ENCODE data around the gene LRRC4B. TPM values are rescaled to one million over a fixed set of nuclear protein-coding genes. Genes with fewer than 3 reads are reported as not detected.

The LRRC4B gene
- total RNA-seq, 1 donor from 2014 or later: 0.69 TPM

- no peak for TF ChIP-seq CTCF (conservative IDR thresholded peaks at IDR 0.05; ENCODE audit: low read depth, low read length)
- DNase-seq (ENCODE audit: low read depth): no peak
- no peak overlapping the region for H3K4me3 ChIP-seq (ENCODE audit: low read depth, low read length)
These were observed 100.7 kb downstream of the LRRC4B start for GRCh38 chr19:50467566-50467965.

Other genes with a start within 250 kb of the LRRC4B start
- 0.07 and 0.35 TPM in 2 replicates for gene KCNC3, start 239.1 kb downstream of the LRRC4B start, total RNA-seq
- 0.14 and 3.3 TPM in 2 replicates for gene NAPSA, start 202.8 kb downstream of the LRRC4B start, total RNA-seq
- 56.4 and 67.5 TPM in 2 replicates for gene NR1H2, start 192.0 kb downstream of the LRRC4B start, total RNA-seq
- gene POLD1, start 184.1 kb downstream of the LRRC4B start, total RNA-seq: 89.4 and 90.6 TPM in 2 replicates
- not detected in 2 replicates for gene SPIB, start 149.5 kb downstream of the LRRC4B start, total RNA-seq
- gene MYBPC2, start 135.5 kb downstream of the LRRC4B start, total RNA-seq: not detected in 2 replicates
- gene EMC10, start 91.9 kb downstream of the LRRC4B start, total RNA-seq: 123 and 185 TPM in 2 replicates
- gene GARIN5A, start 91.6 kb downstream of the LRRC4B start, total RNA-seq: 0.69 and 2.2 TPM in 2 replicates
- 16.1 and 36.4 TPM in 2 replicates for gene JOSD2, start 57.2 kb downstream of the LRRC4B start, total RNA-seq
- not detected in 2 replicates for gene ASPDH, start 54.5 kb downstream of the LRRC4B start, total RNA-seq
- gene SYT3, start 71.4 kb upstream of the LRRC4B start, total RNA-seq: 0.58 TPM in 1 of 2 replicates, not detected in the other
- 9.6 TPM in 1 of 2 replicates, not detected in the other for gene C19orf81, start 81.0 kb upstream of the LRRC4B start, total RNA-seq
- 0.29 TPM in 1 of 2 replicates, not detected in the other for gene SHANK1, start 151.4 kb upstream of the LRRC4B start, total RNA-seq
- 2.8 and 12.7 TPM in 2 replicates for gene CLEC11A, start 154.9 kb upstream of the LRRC4B start, total RNA-seq
- gene GPR32, start 202.0 kb upstream of the LRRC4B start, total RNA-seq: not detected in 2 replicates
- gene ACP4, start 222.0 kb upstream of the LRRC4B start, total RNA-seq: not detected in 2 replicates